SJCRH30 (cell line): ENCODE results near the gene SIRPG. TPM values are rescaled to one million over a fixed set of nuclear protein-coding genes. Genes with fewer than 3 reads are reported as not detected.
"Not testable (repeated sequence)": the region's sequence is repeated elsewhere in the genome, so short reads cannot be mapped to it uniquely, and the experiment has no call there.

Source experiments
- DNase-seq, 2 experiments: peaks; one replicate each; pipeline ENCODE4 v3.0.0-alpha.2; 2015 to 2020
- H3K27ac ChIP-seq: fragments of 250-450 bp; sonication (Bioruptor Pico); 2 replicates; pipeline ENCODE4 v1.5.1; 2020; ENCODE audit warnings: mild to moderate bottlenecking, moderate library complexity
- H3K27me3 ChIP-seq: fragments of 250-450 bp; sonication (Bioruptor Pico); 2 replicates; pipeline ENCODE4 v1.5.1; 2020; ENCODE audit warnings: mild to moderate bottlenecking, moderate library complexity
- H3K36me3 ChIP-seq: fragments of 250-450 bp; sonication (Bioruptor Pico); 2 replicates; pipeline ENCODE4 v1.5.1; 2020; ENCODE audit warnings: mild to moderate bottlenecking, moderate library complexity
- H3K4me1 ChIP-seq: fragments of 250-450 bp; sonication (Bioruptor Pico); 2 replicates; pipeline ENCODE4 v1.5.1; 2020; ENCODE audit warnings: mild to moderate bottlenecking, moderate library complexity
- H3K4me3 ChIP-seq: fragments of 250-450 bp; sonication (Bioruptor Pico); 2 replicates; pipeline ENCODE4 v1.5.1; 2020; ENCODE audit warnings: mild to moderate bottlenecking, moderate library complexity
- H3K9me3 ChIP-seq: fragments of 250-450 bp; sonication (Bioruptor Pico); replicated peaks from 2 replicates; pipeline ENCODE4 v1.5.1; 2020; ENCODE audit warnings: mild to moderate bottlenecking, moderate library complexity
- total RNA-seq: library from RNA; depleted of rRNA; stranded (reverse); fragments of >200 nt; shearing (Covaris generic); gene quantifications from 2 replicates; pipeline ENCODE4 v1.2.3, GENCODE V29; 2014; rRNA removed

Gene SIRPG
- total RNA-seq, 1 experiment from 2014 or later: not detected

GRCh38 chr20:1618954-1619540 lies 38.5 kb downstream of the SIRPG start:
- H3K27me3 ChIP-seq: no peaks in the 10 kb centered on the region
- no peak for DNase-seq

DNA sequence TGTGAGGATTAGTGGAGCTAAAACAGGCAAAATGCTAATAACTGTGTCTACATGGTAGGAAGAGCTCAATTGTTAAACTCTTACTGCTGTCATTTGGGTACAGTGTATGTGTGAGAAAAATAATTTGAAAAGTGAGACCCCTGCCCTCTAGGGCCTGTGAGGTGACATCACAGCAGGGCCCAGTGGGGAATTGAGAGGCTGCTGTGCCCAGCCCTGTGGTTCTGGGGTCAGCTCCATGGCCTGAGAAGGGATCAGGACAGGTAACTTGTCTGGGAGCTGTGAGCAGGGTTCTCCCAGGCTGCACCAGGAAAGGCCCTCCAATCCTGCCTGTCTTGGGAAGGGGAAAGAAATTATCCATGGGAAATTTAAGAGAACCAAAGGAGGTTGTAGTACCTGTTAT lies 39.1 kb downstream of the SIRPG start:
- no peak overlapping the region for H3K27ac ChIP-seq
- H3K27me3 ChIP-seq: no peaks in the 10 kb centered on the region
- no peaks in the 10 kb centered on the region for H3K4me1 ChIP-seq
- DNase-seq: no peak
- no peaks in the 10 kb centered on the region for H3K36me3 ChIP-seq
- H3K4me3 ChIP-seq: no peak overlapping the region
- no peaks in the 10 kb centered on the region for H3K9me3 ChIP-seq

More at GRCh38 chr20:1618954-1619540, 38.5 kb downstream of the SIRPG start:
- no peaks in the 10 kb centered on the region for H3K9me3 ChIP-seq
- no peak overlapping the region for H3K4me3 ChIP-seq
- H3K4me1 ChIP-seq: no peaks in the 10 kb centered on the region
- no peaks in the 10 kb centered on the region for H3K36me3 ChIP-seq
- H3K27ac ChIP-seq: no peak overlapping the region

DNA sequence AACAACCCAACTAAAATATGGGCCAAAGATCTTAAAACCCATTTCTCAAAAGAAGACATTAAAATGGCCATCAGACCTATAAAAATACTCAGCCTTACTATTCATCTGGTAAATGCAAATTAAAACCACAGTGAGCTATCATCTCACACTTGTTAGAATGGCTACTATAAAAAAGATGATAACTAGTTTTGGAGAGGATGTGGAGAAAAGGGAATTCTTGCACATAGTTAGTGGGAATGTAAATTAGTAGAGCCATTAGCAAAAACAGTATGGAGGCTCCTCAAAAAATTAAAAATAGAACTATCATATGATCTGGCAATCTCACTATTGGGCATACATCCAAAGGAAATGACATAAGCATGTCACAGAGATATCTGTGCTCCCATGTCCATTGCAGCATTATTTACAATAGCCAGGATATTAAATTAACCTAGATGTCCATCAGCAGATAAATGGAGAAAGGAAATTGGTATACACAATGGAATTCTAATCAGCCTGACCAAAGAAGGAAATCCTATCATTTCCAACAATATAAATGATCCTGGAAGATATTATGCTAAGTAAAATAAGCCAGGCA lies 40.6 kb downstream of the SIRPG start:
- no peak for DNase-seq
- no peaks in the 10 kb centered on the region for H3K36me3 ChIP-seq
- H3K27me3 ChIP-seq: no peaks in the 10 kb centered on the region
- H3K9me3 ChIP-seq: no peaks in the 10 kb centered on the region
- no peaks in the 10 kb centered on the region for H3K4me1 ChIP-seq
- H3K27ac ChIP-seq: no peak overlapping the region
- no peak overlapping the region for H3K4me3 ChIP-seq

- H3K9me3 ChIP-seq, H3K27ac ChIP-seq, H3K36me3 ChIP-seq, H3K4me1 ChIP-seq, H3K4me3 ChIP-seq, DNase-seq, H3K27me3 ChIP-seq: not testable (repeated sequence)
Observed at GRCh38 chr20:1610404-1610803, 47.2 kb downstream of the SIRPG start.

GRCh38 chr20:1608678-1609347 lies 48.8 kb downstream of the SIRPG start:
- H3K4me1 ChIP-seq, H3K9me3 ChIP-seq: not testable (repeated sequence)

GRCh38 chr20:1600736-1601135 lies 56.8 kb downstream of the SIRPG start:
- no peaks in the 10 kb centered on the region for H3K9me3 ChIP-seq
- H3K4me1 ChIP-seq: no peaks in the 10 kb centered on the region
- H3K27ac ChIP-seq: no peak overlapping the region
- no peaks in the 10 kb centered on the region for H3K36me3 ChIP-seq
- DNase-seq: no peak
- no peak overlapping the region for H3K4me3 ChIP-seq
- H3K27me3 ChIP-seq: no peaks in the 10 kb centered on the region

More at GRCh38 chr20:1608678-1609347, 48.8 kb downstream of the SIRPG start:
- H3K4me3 ChIP-seq, DNase-seq, H3K36me3 ChIP-seq, H3K27me3 ChIP-seq, H3K27ac ChIP-seq: not testable (repeated sequence)

- no peaks in the 10 kb centered on the region for H3K4me1 ChIP-seq
- H3K4me3 ChIP-seq: no peak overlapping the region
- no peak for DNase-seq
- H3K9me3 ChIP-seq: no peaks in the 10 kb centered on the region
- no peaks in the 10 kb centered on the region for H3K36me3 ChIP-seq
- no peak overlapping the region for H3K27ac ChIP-seq
- no peaks in the 10 kb centered on the region for H3K27me3 ChIP-seq
Observed at GRCh38 chr20:1595333-1595732, 62.2 kb downstream of the SIRPG start.

DNA sequence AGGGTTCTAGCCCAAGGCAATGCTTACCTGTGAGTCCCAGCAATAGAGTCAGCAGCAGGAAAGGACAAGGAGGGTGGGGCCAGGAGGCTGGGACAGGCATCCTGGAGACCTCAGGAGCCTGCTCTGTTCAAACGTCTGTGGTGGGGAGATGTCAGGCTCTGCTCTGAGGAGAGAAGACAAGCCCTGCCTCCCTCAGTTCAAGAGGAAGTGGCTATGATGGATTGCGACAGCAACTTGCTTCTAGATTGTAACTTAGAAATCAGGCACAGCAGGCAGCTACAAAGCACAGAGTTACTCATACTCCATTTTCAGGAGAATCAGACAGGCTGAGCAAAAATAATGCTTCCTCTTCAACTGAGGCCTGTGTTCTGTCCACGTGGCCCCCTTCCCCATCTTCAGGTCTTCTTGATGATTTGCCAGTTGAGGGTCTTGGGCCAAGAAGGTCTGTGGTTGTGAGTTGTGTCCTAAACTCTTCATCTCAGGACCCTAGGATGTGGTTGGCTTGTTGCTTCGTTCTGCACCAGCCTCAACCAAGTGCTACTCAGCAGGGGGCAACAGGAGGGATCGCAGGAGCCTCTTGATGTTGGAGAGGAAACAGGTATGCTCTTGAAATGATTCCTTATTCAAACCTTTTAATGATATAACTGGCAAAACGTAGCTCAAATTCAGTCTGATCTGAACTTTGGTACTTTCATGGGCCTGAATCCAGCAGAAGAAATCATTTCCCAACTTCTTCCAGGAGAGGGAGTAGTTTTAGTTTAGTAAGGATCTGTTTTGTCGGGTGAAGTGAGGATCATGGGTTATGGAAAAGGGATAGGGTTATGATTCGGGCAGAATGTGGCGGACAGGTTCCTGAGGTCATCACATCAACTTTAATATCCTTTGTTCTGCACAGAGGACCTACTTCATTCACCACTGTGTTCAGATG lies 68.8 kb downstream of the SIRPG start:
- Histone ChIP-seq H3K27me3 (no peaks in the 10 kb centered on the region), H3K4me1 (no peaks in the 10 kb centered on the region), H3K27ac (no peak overlapping the region), H3K4me3 (no peak overlapping the region), H3K9me3 (no peaks in the 10 kb centered on the region), H3K36me3 (no peaks in the 10 kb centered on the region)
- no peak for DNase-seq

DNA sequence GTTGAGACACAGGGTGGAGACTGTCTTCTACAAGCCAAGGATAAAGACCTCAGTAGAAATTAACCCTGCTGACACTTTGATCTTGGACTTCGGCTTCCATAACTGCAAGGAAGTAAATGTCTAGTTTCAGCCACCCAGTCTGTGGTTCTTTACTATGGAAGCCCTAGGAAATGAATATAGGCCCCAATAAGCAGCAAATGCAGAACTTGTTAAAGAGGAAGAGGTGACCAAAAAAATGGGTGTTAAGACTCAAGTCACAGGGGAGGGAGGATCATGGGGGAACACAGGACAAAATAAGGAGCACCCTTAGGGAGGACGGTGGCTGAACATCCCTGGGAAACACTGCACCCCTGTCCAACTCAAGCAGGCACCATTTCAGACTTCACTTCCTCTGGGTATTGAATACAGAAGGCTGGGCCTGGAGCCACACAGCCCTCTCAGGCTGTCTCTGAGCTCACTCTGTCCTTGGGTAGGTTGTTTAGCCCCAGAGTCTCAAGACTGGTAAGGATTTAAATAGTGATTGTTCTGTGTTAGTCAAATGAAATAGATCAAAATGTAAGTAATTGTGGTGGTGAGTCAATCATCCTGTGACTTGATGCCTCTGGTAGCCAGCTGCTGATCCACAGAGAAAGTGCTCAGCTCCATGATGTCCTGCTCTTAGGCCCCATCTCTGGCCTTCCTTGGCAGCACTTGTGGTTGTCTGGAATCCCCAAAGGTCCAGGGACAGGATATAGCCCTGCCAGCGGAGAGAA lies 69.6 kb downstream of the SIRPG start:
- H3K4me3 ChIP-seq: no peak overlapping the region
- H3K9me3 ChIP-seq: no peaks in the 10 kb centered on the region
- H3K36me3 ChIP-seq: no peaks in the 10 kb centered on the region
- no peaks in the 10 kb centered on the region for H3K27me3 ChIP-seq
- no peaks in the 10 kb centered on the region for H3K4me1 ChIP-seq
- no peak for DNase-seq
- no peak overlapping the region for H3K27ac ChIP-seq

DNA sequence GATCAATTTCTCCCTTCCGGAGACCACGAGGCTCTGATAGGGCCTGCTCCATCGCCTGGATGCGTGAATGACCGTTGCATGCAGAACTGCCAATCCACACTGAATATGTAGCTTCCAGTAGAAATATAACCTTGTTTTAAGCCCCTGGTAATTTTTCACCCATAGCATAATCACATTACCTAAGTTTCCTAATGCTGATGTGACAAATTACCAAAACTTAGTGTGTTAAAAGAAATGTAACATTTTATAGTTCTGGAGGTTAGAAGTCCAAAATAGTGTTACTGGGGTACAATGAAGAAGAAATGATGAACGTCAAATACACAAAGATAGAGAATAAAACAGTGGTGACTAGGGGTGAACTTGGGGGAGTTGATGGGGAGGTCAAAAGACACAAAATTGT lies 78.1 kb downstream of the SIRPG start:
- DNase-seq: no peak
- no peaks in the 10 kb centered on the region for H3K4me1 ChIP-seq
- H3K9me3 ChIP-seq: no peaks in the 10 kb centered on the region
- H3K27ac ChIP-seq: no peak overlapping the region
- H3K4me3 ChIP-seq: no peak overlapping the region
- H3K27me3 ChIP-seq: no peaks in the 10 kb centered on the region
- no peaks in the 10 kb centered on the region for H3K36me3 ChIP-seq

Other genes starting within 250 kb of the SIRPG start
- 46.2 and 47.8 TPM in 2 replicates for gene NSFL1C, start 190.9 kb downstream of the SIRPG start, total RNA-seq
- not detected in 2 replicates for gene SIRPB2, start 166.4 kb downstream of the SIRPG start, total RNA-seq
- gene SIRPD, start 100.1 kb downstream of the SIRPG start, total RNA-seq: not detected in 2 replicates
- not detected in 2 replicates for gene SIRPB1, start 37.8 kb downstream of the SIRPG start, total RNA-seq
- 0.93 and 1.4 TPM in 2 replicates for gene SIRPA, start 237.6 kb upstream of the SIRPG start, total RNA-seq